H9 (cell line): Measurements from ENCODE around the gene IFT172. TPM values are rescaled to one million over a fixed set of nuclear protein-coding genes. Genes with fewer than 3 reads are reported as not detected.

Source experiments
- DNase-seq: peaks from one replicate; pipeline ENCODE4 v3.0.0-alpha.2; 2017
- H2AFZ ChIP-seq: one replicate; pipeline ENCODE4 v1.6.1; 2013; ENCODE audit warnings: mild to moderate bottlenecking, low read length, control low read depth, moderate library complexity
- H2AK5ac ChIP-seq: 2 replicates; pipeline ENCODE4 v1.6.1; 2013; ENCODE audit warnings: low read length, control low read depth, mixed read lengths; ENCODE audit not compliant: insufficient read length
- H2BK120ac ChIP-seq: one replicate; pipeline ENCODE4 v1.6.1; 2013; ENCODE audit warnings: low read depth, mild to moderate bottlenecking, low read length, control low read depth, inconsistent platforms; ENCODE audit not compliant: poor library complexity, severe bottlenecking
- H2BK12ac ChIP-seq: 2 replicates; pipeline ENCODE4 v1.6.1; 2013; ENCODE audit warnings: low read length, control low read depth, mixed read lengths, low read depth; ENCODE audit not compliant: insufficient read length
- H2BK15ac ChIP-seq: 2 replicates; pipeline ENCODE4 v1.6.1; 2013; ENCODE audit warnings: low read depth, low read length, control low read depth
- H2BK20ac ChIP-seq: one replicate; pipeline ENCODE4 v1.6.1; 2013; ENCODE audit warnings: low read depth, mild to moderate bottlenecking, low read length, control low read depth, inconsistent platforms; ENCODE audit not compliant: poor library complexity, severe bottlenecking
- H2BK5ac ChIP-seq: 2 replicates; pipeline ENCODE4 v1.6.1; 2013; ENCODE audit warnings: low read length, control low read depth, mixed read lengths; ENCODE audit not compliant: insufficient read length
- H3K14ac ChIP-seq: 2 replicates; pipeline ENCODE4 v1.6.1; 2013; ENCODE audit warnings: low read length, control low read depth; ENCODE audit not compliant: insufficient read depth
- H3K18ac ChIP-seq: 2 replicates; pipeline ENCODE4 v1.6.1; 2013; ENCODE audit warnings: low read depth, mild to moderate bottlenecking, mixed read lengths, low read length, control low read depth; ENCODE audit not compliant: insufficient read length
- H3K23ac ChIP-seq: 2 replicates; pipeline ENCODE4 v1.6.1; 2013; ENCODE audit warnings: low read length, control low read depth, mixed read lengths, low read depth; ENCODE audit not compliant: insufficient read length
- H3K23me2 ChIP-seq: 2 replicates; pipeline ENCODE4 v1.6.1; 2013; ENCODE audit warnings: low read depth, mild to moderate bottlenecking, mixed read lengths, low read length, control low read depth; ENCODE audit not compliant: insufficient read length, poor library complexity, severe bottlenecking
- H3K27ac ChIP-seq: 2 replicates; pipeline ENCODE4 v1.5.1; 2013; ENCODE audit warnings: low read length, control low read depth, mixed read lengths, low read depth; ENCODE audit not compliant: insufficient read length
- H3K27me3 ChIP-seq: 2 replicates; pipeline ENCODE4 v1.6.1; 2013; ENCODE audit warnings: low read length, control low read depth, inconsistent platforms; ENCODE audit not compliant: insufficient read depth
- H3K4ac ChIP-seq: 2 replicates; pipeline ENCODE4 v1.6.1; 2013; ENCODE audit warnings: low read depth, mild to moderate bottlenecking, control low read depth, inconsistent platforms, low read length, moderate library complexity
- H3K4me1 ChIP-seq: 2 replicates; pipeline ENCODE4 v1.6.1; 2013; ENCODE audit warnings: low read length, control low read depth, inconsistent platforms; ENCODE audit not compliant: insufficient read depth
- H3K4me2 ChIP-seq: 2 replicates; pipeline ENCODE4 v1.6.1; 2013; ENCODE audit warnings: low read length, control low read depth, mixed read lengths; ENCODE audit not compliant: insufficient read length, insufficient read depth
- H3K56ac ChIP-seq: 2 replicates; pipeline ENCODE4 v1.6.1; 2013; ENCODE audit warnings: low read depth, mild to moderate bottlenecking, mixed read lengths, low read length, control low read depth; ENCODE audit not compliant: insufficient read length
- H3K79me1 ChIP-seq: 2 replicates; pipeline ENCODE4 v1.6.1; 2013; ENCODE audit warnings: low read depth, mild to moderate bottlenecking, moderate library complexity, low read length, control low read depth, inconsistent platforms; ENCODE audit not compliant: insufficient read depth, poor library complexity, severe bottlenecking
- H3K79me2 ChIP-seq: 2 replicates; pipeline ENCODE4 v1.6.1; 2013; ENCODE audit warnings: low read length, control low read depth, inconsistent platforms; ENCODE audit not compliant: insufficient read depth
- H3K9ac ChIP-seq: 2 replicates; pipeline ENCODE4 v1.6.1; 2013; ENCODE audit warnings: low read length, control low read depth, mixed read lengths; ENCODE audit not compliant: insufficient read length; ENCODE audit errors: extremely low read depth
- H3K9me3 ChIP-seq: one replicate; pipeline ENCODE4 v1.6.1; 2013; ENCODE audit warnings: low read depth, low read length, inconsistent platforms; ENCODE audit not compliant: control insufficient read depth
- H3T11ph ChIP-seq: one replicate; pipeline ENCODE4 v1.6.1; 2013; ENCODE audit warnings: mild to moderate bottlenecking, low read length, control low read depth, inconsistent platforms
- H4K20me1 ChIP-seq: one replicate; pipeline ENCODE4 v1.6.1; 2013; ENCODE audit not compliant: control insufficient read depth, insufficient read length, insufficient read depth
- H4K5ac ChIP-seq: 2 replicates; pipeline ENCODE4 v1.6.1; 2013; ENCODE audit warnings: low read depth, mild to moderate bottlenecking, mixed read lengths, low read length, control low read depth; ENCODE audit not compliant: insufficient read length
- H4K8ac ChIP-seq: replicated peaks from 2 replicates; pipeline ENCODE4 v1.6.1; 2013; ENCODE audit warnings: low read length, control low read depth, mixed read lengths, low read depth; ENCODE audit not compliant: insufficient read length
- H4K91ac ChIP-seq: 2 replicates; pipeline ENCODE4 v1.6.1; 2013; ENCODE audit warnings: low read depth, mild to moderate bottlenecking, moderate library complexity, mixed read lengths, low read length, control low read depth; ENCODE audit not compliant: insufficient read length
- H3K27ac Mint-ChIP-seq, 3 experiments: 2 replicates in 2 of 3; 3 replicates in 1 of 3; pipeline ENCODE4 v1.8.0; 2020 to 2021; ENCODE audit warnings: mixed read lengths in 3 of 3, mild to moderate bottlenecking in 1 of 3, moderate library complexity in 1 of 3
- H3K27me3 Mint-ChIP-seq: 2 replicates; pipeline ENCODE4 v1.8.0; 2021; ENCODE audit warnings: low read depth, mild to moderate bottlenecking, moderate library complexity, mixed read lengths
- H3K36me3 Mint-ChIP-seq, 3 experiments: 2 replicates in 2 of 3; 3 replicates in 1 of 3; pipeline ENCODE4 v1.8.0; 2020 to 2021; ENCODE audit warnings: low read depth in 3 of 3, mixed read lengths in 3 of 3; ENCODE audit not compliant: insufficient read depth in 1 of 3
- H3K4me1 Mint-ChIP-seq, 2 experiments: 2 replicates each; pipeline ENCODE4 v1.8.0; 2020; ENCODE audit warnings: mixed read lengths in 2 of 2
- H3K4me3 Mint-ChIP-seq, 2 experiments: 2 replicates in 1 of 2; 3 replicates in 1 of 2; pipeline ENCODE4 v1.8.0; 2020 to 2021; ENCODE audit warnings: mild to moderate bottlenecking in 2 of 2, mixed read lengths in 2 of 2, moderate library complexity in 1 of 2
- H3K9me3 Mint-ChIP-seq, 2 experiments: 2 replicates in 1 of 2; 3 replicates in 1 of 2; pipeline ENCODE4 v1.8.0; 2020; ENCODE audit warnings: mild to moderate bottlenecking in 2 of 2, mixed read lengths in 2 of 2, moderate library complexity in 1 of 2
- WGBS: extraction: QIAGEN DNeasy Blood & Tissue Kit; methylation state at CpG from one replicate; pipeline ENCODE4 v1.1.7; 2013; ENCODE audit warnings: missing lambda C conversion rate, low lambda C conversion rate, mixed read lengths; ENCODE audit not compliant: insufficient read length; ENCODE audit errors: extremely low coverage; 5-methylcytosine and 5-hydroxymethylcytosine counted together
- total RNA-seq: library from RNA; stranded (reverse); gene quantifications from 2 replicates; pipeline ENCODE4 v1.2.1, GENCODE V29; 2021
- TF ChIP-seq, protein P1 (sequence below): fragments of 200-600 bp; sonication (generic); conservative IDR thresholded peaks from 3 replicates; pipeline ENCODE4 v1.8.0; 2021; ENCODE audit warnings: antibody characterized with exemption, mild to moderate bottlenecking

Gene IFT172
- total RNA-seq, 1 experiment from 2014 or later = 15.5 TPM

DNA sequence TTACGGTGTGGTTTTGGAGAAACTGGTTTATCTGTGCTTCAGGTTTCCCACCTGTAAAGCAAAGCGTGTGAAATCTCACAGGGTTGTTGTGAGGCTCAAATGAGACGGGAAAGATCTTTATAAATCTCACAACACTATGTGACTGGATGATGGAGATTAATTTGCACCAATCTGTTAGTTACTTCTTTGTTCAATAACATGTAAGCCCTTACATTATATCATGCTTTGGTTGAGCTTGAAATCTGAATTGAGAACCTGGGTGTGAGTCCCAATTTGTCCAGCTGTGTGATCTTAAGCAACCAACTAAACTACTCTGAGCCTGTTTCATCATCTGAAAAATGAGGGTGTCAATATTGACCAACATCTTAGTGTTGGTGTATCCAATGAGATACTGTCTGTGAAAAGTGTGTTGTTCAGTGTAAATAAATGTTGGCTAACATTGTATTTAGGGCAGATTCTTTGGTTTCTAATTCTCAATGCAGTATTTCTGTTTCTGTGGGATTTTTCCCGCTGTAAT is 6.4 kb upstream of the IFT172 start:
- no CpG with 5 or more reads among the region's 4 CpGs for WGBS
- TF ChIP-seq, protein P1, sequence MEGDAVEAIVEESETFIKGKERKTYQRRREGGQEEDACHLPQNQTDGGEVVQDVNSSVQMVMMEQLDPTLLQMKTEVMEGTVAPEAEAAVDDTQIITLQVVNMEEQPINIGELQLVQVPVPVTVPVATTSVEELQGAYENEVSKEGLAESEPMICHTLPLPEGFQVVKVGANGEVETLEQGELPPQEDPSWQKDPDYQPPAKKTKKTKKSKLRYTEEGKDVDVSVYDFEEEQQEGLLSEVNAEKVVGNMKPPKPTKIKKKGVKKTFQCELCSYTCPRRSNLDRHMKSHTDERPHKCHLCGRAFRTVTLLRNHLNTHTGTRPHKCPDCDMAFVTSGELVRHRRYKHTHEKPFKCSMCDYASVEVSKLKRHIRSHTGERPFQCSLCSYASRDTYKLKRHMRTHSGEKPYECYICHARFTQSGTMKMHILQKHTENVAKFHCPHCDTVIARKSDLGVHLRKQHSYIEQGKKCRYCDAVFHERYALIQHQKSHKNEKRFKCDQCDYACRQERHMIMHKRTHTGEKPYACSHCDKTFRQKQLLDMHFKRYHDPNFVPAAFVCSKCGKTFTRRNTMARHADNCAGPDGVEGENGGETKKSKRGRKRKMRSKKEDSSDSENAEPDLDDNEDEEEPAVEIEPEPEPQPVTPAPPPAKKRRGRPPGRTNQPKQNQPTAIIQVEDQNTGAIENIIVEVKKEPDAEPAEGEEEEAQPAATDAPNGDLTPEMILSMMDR = no peak
- no peak overlapping the region for H3K4ac ChIP-seq
- H2AFZ ChIP-seq = no peak overlapping the region
- H3K9me3 Mint-ChIP-seq = no peaks in the 10 kb centered on the region
- H3K9me3 ChIP-seq = no peaks in the 10 kb centered on the region
- no peak overlapping the region for H3T11ph ChIP-seq
- H3K4me2 ChIP-seq = peak overlapping the region; percentile 76
- peaks cover 50% of the 10 kb centered on the region for H3K27me3 Mint-ChIP-seq
- H4K5ac ChIP-seq = no peak overlapping the region
- H4K91ac ChIP-seq = no peak overlapping the region
- H3K4me3 Mint-ChIP-seq = peak overlapping the region; percentile 88 to 94
- H3K23me2 ChIP-seq = peaks cover 5% of the 10 kb centered on the region
- no peak overlapping the region for H3K9ac ChIP-seq
- H2BK15ac ChIP-seq = no peak overlapping the region
- H3K14ac ChIP-seq = no peak overlapping the region
- peaks cover 2 to 16% (median 10%) of the 10 kb centered on the region in 3 experiments for H3K36me3 Mint-ChIP-seq
- no peak overlapping the region for H2BK120ac ChIP-seq
- H3K27ac ChIP-seq = no peak overlapping the region
- H2AK5ac ChIP-seq = no peak overlapping the region
- H3K27me3 ChIP-seq = no peaks in the 10 kb centered on the region; the same call in 1 of the 2 replicates
- H3K27ac Mint-ChIP-seq = no peak overlapping the region
- H3K18ac ChIP-seq = no peak overlapping the region
- no peaks in the 10 kb centered on the region for H4K20me1 ChIP-seq
- H3K4me1 Mint-ChIP-seq = peaks cover 20 to 22% of the 10 kb centered on the region in 2 experiments
- no peak overlapping the region for H3K23ac ChIP-seq
- DNase-seq = no peak
- H2BK5ac ChIP-seq = no peak overlapping the region
- H3K79me1 ChIP-seq = no peaks in the 10 kb centered on the region
- no peak overlapping the region for H2BK20ac ChIP-seq
- H3K56ac ChIP-seq = no peak overlapping the region
- H3K4me1 ChIP-seq = no peaks in the 10 kb centered on the region; the same call in 1 of the 2 replicates
- no peak overlapping the region for H4K8ac ChIP-seq
- no peaks in the 10 kb centered on the region for H3K79me2 ChIP-seq
- H2BK12ac ChIP-seq = no peak overlapping the region
